Measurements from ENCODE around the gene NAPG. TPM values are rescaled to one million over a fixed set of nuclear protein-coding genes. Genes with fewer than 3 reads are reported as not detected.

Gene NAPG
- total RNA-seq, 4 donors from 2014 or later, result 26.5 to 52.5 (median 28.6) TPM

DNA sequence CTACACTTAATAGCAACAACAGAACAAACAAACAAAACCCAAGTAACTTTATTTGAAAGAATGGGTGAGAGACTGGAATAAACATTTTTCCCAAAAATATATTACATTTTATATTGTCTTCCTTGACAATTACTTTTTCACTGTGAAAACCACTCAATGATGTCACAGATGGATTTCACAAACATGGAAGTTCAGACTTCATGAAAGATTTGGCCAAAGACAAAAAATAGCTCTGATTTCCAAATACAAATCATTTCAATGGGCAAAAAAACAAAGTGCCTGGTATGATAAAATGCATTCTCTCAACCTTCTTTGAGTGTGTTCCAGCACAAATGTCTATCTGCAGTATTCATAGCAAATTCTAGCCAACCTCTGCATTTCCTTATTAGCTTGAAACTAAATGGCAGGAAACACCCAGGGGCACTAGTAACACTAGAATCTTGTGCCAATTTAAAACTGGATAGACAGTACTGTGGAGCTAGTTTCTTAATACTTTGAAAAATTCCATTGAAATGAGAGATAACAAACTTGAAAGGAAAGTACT lies 28.5 kb upstream of the NAPG start:
- TF ChIP-seq, protein P1, sequence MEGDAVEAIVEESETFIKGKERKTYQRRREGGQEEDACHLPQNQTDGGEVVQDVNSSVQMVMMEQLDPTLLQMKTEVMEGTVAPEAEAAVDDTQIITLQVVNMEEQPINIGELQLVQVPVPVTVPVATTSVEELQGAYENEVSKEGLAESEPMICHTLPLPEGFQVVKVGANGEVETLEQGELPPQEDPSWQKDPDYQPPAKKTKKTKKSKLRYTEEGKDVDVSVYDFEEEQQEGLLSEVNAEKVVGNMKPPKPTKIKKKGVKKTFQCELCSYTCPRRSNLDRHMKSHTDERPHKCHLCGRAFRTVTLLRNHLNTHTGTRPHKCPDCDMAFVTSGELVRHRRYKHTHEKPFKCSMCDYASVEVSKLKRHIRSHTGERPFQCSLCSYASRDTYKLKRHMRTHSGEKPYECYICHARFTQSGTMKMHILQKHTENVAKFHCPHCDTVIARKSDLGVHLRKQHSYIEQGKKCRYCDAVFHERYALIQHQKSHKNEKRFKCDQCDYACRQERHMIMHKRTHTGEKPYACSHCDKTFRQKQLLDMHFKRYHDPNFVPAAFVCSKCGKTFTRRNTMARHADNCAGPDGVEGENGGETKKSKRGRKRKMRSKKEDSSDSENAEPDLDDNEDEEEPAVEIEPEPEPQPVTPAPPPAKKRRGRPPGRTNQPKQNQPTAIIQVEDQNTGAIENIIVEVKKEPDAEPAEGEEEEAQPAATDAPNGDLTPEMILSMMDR (IDR thresholded peaks at IDR 0.05; ENCODE audit: low read depth), result no peak

DNA sequence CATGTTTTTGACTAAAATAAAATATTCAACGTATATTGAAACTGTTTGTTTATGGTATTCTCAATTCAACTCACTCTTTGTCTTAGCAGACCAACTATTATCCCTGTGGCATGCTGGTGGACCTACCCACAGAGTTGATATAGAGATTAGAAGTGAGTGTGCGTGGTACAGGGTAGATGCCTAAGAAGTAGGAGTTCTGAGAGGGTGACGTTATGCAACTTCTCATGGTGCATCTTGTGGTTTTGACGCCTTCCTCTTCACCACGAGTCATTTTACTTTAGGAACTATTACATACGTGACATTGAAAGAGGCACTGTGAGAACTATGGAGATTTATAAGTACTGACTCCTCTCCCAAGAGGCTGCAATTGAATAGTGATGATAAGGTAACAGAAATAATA lies 26.6 kb upstream of the NAPG start:
- TF ChIP-seq, protein P1 (IDR thresholded peaks at IDR 0.05; ENCODE audit: low read depth), result no peak

DNA sequence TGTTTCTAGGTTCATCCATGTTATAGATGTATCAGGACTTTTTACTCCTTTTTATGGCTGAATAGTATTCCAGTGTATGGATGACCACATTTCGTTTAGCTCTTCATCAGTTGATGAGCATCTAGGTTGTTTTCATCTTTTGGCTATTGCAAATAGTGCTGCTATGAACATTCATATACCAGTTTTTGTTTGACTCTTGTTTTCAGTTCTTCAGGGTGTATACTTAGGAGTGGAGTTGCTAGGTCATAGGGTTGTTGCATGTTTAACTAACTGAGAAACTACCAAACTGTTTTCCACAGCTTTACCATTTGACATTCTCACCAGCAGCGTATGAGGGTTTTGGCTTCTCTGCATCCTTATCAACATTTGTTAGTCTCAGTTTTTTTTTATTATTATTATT lies 25.8 kb upstream of the NAPG start:
- TF ChIP-seq, protein P1 (IDR thresholded peaks at IDR 0.05; ENCODE audit: low read depth), result no peak

DNA sequence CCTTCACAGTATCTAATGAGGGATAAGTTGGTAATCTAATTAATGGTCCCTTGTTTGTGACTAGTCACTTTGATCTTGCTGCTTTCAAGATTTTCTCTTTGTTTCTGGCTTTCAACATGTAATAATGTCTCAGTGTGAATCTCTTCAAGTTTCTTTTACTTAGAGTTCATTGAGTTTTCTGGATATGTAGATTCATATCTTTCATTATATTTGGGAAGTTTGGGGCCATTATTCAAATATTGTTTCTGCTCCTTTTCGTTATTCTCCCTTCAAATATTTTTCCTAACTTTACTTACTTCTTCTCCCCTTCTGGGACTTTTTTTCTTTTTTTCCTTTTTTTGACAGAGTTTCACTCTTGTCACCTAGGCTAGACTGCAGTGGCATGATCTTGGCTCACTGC lies 21.1 kb upstream of the NAPG start:
- TF ChIP-seq, protein P1 (IDR thresholded peaks at IDR 0.05; ENCODE audit: low read depth), result no peak

DNA sequence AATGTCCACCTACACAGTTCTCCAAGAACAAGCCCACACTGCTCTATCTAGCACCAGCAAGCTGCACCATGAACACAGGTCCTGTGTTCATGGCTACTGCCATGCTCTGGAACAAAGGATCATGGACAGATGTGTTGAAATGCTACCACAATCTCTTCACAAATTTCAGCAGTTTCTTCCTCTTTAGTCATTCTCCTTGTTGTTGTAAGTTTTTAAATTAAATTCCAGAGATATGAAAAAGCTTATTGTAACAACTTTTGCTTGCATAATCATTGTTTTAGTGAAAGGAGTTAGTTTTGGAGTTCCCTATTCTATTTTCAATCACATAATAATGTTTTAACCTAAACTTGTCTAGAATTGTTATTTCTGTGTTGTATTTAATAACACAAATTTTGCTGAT lies 17.2 kb upstream of the NAPG start:
- TF ChIP-seq, protein P1 (IDR thresholded peaks at IDR 0.05; ENCODE audit: low read depth), result no peak

DNA sequence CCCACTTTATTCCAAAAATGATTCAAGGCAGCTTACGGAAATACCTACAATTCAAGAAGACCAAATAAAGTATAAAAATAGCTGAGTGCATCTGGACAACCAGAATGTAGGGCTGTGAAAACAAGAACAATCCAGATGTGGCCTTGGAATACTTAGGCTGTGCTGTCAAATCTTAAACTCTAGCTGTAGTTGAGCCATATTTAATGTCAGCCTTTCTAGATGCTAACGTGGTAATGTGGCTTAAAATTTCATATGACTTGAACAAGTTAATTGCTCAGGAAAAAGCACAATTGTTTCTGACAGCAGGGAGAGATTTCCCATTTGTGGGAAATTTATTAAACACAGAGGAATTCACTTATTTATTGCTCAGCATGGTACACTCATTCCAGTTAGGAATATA lies 14.6 kb upstream of the NAPG start:
- TF ChIP-seq, protein P1 (IDR thresholded peaks at IDR 0.05; ENCODE audit: low read depth), result no peak

DNA sequence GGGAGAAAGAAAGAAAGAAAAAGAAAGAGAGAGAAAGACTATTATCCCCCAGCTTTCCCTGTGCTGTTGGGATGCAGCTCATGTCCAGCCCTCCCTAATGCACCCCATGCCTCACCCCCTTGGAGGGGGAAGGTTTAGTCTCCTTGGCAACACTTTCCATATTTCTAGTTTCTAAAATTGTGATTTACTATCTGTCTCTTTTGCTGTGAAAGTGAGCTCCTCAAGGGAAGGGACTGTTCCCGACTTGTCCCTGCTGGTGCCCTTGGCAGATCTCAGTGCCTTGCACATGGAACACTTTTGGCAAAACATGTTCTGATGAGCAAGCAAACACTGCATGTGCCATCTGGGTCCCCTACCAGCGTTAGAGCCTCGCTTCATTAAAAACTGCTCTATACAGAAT lies 11.7 kb upstream of the NAPG start:
- TF ChIP-seq, protein P1 (IDR thresholded peaks at IDR 0.05; ENCODE audit: low read depth), result no peak

Measured in subcutaneous adipose tissue (tissue), 4 donors.